GM18868 (cell line): ENCODE results near the gene RALBP1.
A peak's percentile ranks its signal among the peaks of the same experiment; 100 is the strongest.
"Not testable (repeated sequence)": the region's sequence is repeated elsewhere in the genome, so short reads cannot be mapped to it uniquely, and the experiment has no call there.

ENCODE experiments used
- ATAC-seq: cut with Tn5 transposase; IDR thresholded peaks from one replicate; pipeline ENCODE4 v1.9.1; 2021; ENCODE audit warnings: mild to moderate bottlenecking, moderate library complexity; ENCODE audit not compliant: unreplicated experiment

RALBP1 gene

GRCh38 chr18:9454061-9454703 lies 21.1 kb upstream of the RALBP1 start:
- ATAC-seq, result no peak

- ATAC-seq, result no peak
Measured at GRCh38 chr18:9455718-9456511, 19.4 kb upstream of the RALBP1 start.

- no peak for ATAC-seq
Measured at GRCh38 chr18:9466127-9466526, 9.2 kb upstream of the RALBP1 start.

GRCh38 chr18:9466846-9467245 lies 8.5 kb upstream of the RALBP1 start:
- ATAC-seq, result no peak

- ATAC-seq, result no peak
Measured at GRCh38 chr18:9468998-9469397, 6.3 kb upstream of the RALBP1 start.

- no peak for ATAC-seq
Measured at GRCh38 chr18:9469685-9470084, 5.6 kb upstream of the RALBP1 start.

GRCh38 chr18:9474108-9474982 lies 968 bp upstream of the RALBP1 start:
- ATAC-seq, result no peak

- no peak for ATAC-seq
Measured at GRCh38 chr18:9475643-9476591, 604 bp downstream of the RALBP1 start.

GRCh38 chr18:9476949-9477348 lies 1.6 kb downstream of the RALBP1 start:
- ATAC-seq, result not testable (repeated sequence)

- no peak for ATAC-seq
Measured at GRCh38 chr18:9477509-9477908, 2.2 kb downstream of the RALBP1 start.

- ATAC-seq, result no peak
Measured at GRCh38 chr18:9478545-9478944, 3.2 kb downstream of the RALBP1 start.

GRCh38 chr18:9482790-9483189 lies 7.5 kb downstream of the RALBP1 start:
- ATAC-seq, result peak; percentile 63

- ATAC-seq, result no peak
Measured at GRCh38 chr18:9483526-9483925, 8.2 kb downstream of the RALBP1 start.

- not testable (repeated sequence) for ATAC-seq
Measured at GRCh38 chr18:9484856-9485255, 9.5 kb downstream of the RALBP1 start.

GRCh38 chr18:9488538-9488937 lies 13.2 kb downstream of the RALBP1 start:
- no peak for ATAC-seq

GRCh38 chr18:9494778-9495331 lies 19.5 kb downstream of the RALBP1 start:
- ATAC-seq, result no peak

- ATAC-seq, result no peak
Measured at GRCh38 chr18:9495465-9495864, 20.2 kb downstream of the RALBP1 start.

- ATAC-seq, result no peak
Measured at GRCh38 chr18:9495916-9496705, 20.8 kb downstream of the RALBP1 start.

- ATAC-seq, result no peak
Measured at GRCh38 chr18:9506046-9506792, 30.9 kb downstream of the RALBP1 start.
